Amniotic stem cell (primary cell): ENCODE results near the gene CCDC126.
"Not testable (repeated sequence)": the region's sequence is repeated elsewhere in the genome, so short reads cannot be mapped to it uniquely, and the experiment has no call there.

Source experiments
- DNase-seq: peaks from one replicate; lab custom pipeline; 2025; lab: John Stamatoyannopoulos, UW

Gene CCDC126

GRCh38 chr7:23628370-23628769 is 31.2 kb downstream of the CCDC126 start:
- no peak for DNase-seq

- no peak for DNase-seq
These were observed 36.2 kb downstream of the CCDC126 start for GRCh38 chr7:23633417-23633816.

- DNase-seq: no peak
These were observed 48.6 kb downstream of the CCDC126 start for GRCh38 chr7:23645822-23646221.

GRCh38 chr7:23653942-23654341 is 56.8 kb downstream of the CCDC126 start:
- DNase-seq: no peak

- no peak for DNase-seq
These were observed 57.3 kb downstream of the CCDC126 start for GRCh38 chr7:23654508-23654907.

- no peak for DNase-seq
These were observed 58.3 kb downstream of the CCDC126 start for GRCh38 chr7:23655433-23655832.

- no peak for DNase-seq
These were observed 61.7 kb downstream of the CCDC126 start for GRCh38 chr7:23658831-23659427.

- no peak for DNase-seq
These were observed 64.2 kb downstream of the CCDC126 start for GRCh38 chr7:23661385-23661784.

GRCh38 chr7:23662124-23662983 is 65.2 kb downstream of the CCDC126 start:
- DNase-seq: no peak

GRCh38 chr7:23662984-23663313 is 65.8 kb downstream of the CCDC126 start:
- no peak for DNase-seq

- no peak for DNase-seq
These were observed 66.9 kb downstream of the CCDC126 start for GRCh38 chr7:23664122-23664521.

GRCh38 chr7:23672033-23672432 is 74.9 kb downstream of the CCDC126 start:
- no peak for DNase-seq

GRCh38 chr7:23679898-23680413 is 82.8 kb downstream of the CCDC126 start, which contains the start of gene FAM221A:
Gene FAM221A (plus strand): TSS chr7:23680199. CDS start chr7:23680219, 20 bp downstream.
- DNase-seq: no peak

GRCh38 chr7:23680414-23681405 is 83.5 kb downstream of the CCDC126 start:
- no peak for DNase-seq

- DNase-seq: not testable (repeated sequence)
These were observed 86.9 kb downstream of the CCDC126 start for GRCh38 chr7:23684041-23684440.

GRCh38 chr7:23685731-23686130 is 88.5 kb downstream of the CCDC126 start:
- no peak for DNase-seq

GRCh38 chr7:23687011-23687410 is 89.8 kb downstream of the CCDC126 start:
- DNase-seq: no peak

GRCh38 chr7:23689165-23689564 is 92.0 kb downstream of the CCDC126 start:
- DNase-seq: no peak

- DNase-seq: no peak
These were observed 94.1 kb downstream of the CCDC126 start for GRCh38 chr7:23691320-23691719.

- DNase-seq: no peak
These were observed 96.0 kb downstream of the CCDC126 start for GRCh38 chr7:23693224-23693623.
